HepG2 (cell line): Measurements from ENCODE around the gene COQ9. TPM values are rescaled to one million over a fixed set of nuclear protein-coding genes. Genes with fewer than 3 reads are reported as not detected.

Source experiments
- AKAP8 ChIP-seq: sonication (generic); formaldehyde crosslinking; IDR thresholded peaks from 2 replicates; pipeline ENCODE4 v1.5.1; 2020; ENCODE audit warnings: mild to moderate bottlenecking, missing genetic modification reagents
- GPN1 ChIP-seq: sonication (generic); formaldehyde crosslinking; IDR thresholded peaks from 2 replicates; pipeline ENCODE4 v1.5.1; 2020; ENCODE audit warnings: missing genetic modification reagents, borderline replicate concordance
- KDM3A ChIP-seq: IDR thresholded peaks from 2 replicates; pipeline ENCODE4 v1.6.1; 2018; ENCODE audit warnings: low read depth, missing compliant biosample characterization
- PRPF4 ChIP-seq: fragments of 200-400 bp; formaldehyde crosslinking; IDR thresholded peaks from 2 replicates; pipeline ENCODE4 v1.6.1; 2016; ENCODE audit warnings: low read length, low read depth; ENCODE audit not compliant: poor library complexity, severe bottlenecking
- STAT6 ChIP-seq: sonication (generic); formaldehyde crosslinking; IDR thresholded peaks from 2 replicates; pipeline ENCODE4 v1.4.0; 2020; ENCODE audit warnings: missing genetic modification reagents, mild to moderate bottlenecking, borderline replicate concordance
- TAF1 ChIP-seq: sonication (generic); formaldehyde crosslinking; IDR thresholded peaks from 2 replicates; pipeline ENCODE4 v1.4.0; 2020; ENCODE audit warnings: missing genetic modification reagents
- ZEB1 ChIP-seq: IDR thresholded peaks from 2 replicates; pipeline ENCODE4 v1.6.1; 2012; ENCODE audit warnings: mild to moderate bottlenecking, low read depth, inconsistent platforms; ENCODE audit not compliant: insufficient replicate concordance
- ZNF121 ChIP-seq: sonication (generic); formaldehyde crosslinking; IDR thresholded peaks from 2 replicates; pipeline ENCODE4 v1.5.0; 2020; ENCODE audit warnings: mild to moderate bottlenecking, missing genetic modification reagents
- ZNF597 ChIP-seq: sonication (generic); formaldehyde crosslinking; IDR thresholded peaks from 2 replicates; pipeline ENCODE4 v1.5.0; 2020; ENCODE audit warnings: missing genetic modification reagents
- ZNF644 ChIP-seq: IDR thresholded peaks from 2 replicates; pipeline ENCODE4 v1.6.1; 2016; ENCODE audit warnings: low read depth
- ZNF775 ChIP-seq: sonication (generic); formaldehyde crosslinking; IDR thresholded peaks from 2 replicates; pipeline ENCODE4 v1.4.0; 2020; ENCODE audit warnings: missing genetic modification reagents, mild to moderate bottlenecking, moderate library complexity, borderline replicate concordance
- ZNF784 ChIP-seq: sonication (generic); formaldehyde crosslinking; IDR thresholded peaks from 2 replicates; pipeline ENCODE4 v1.5.1; 2020; ENCODE audit warnings: missing genetic modification reagents, mild to moderate bottlenecking, borderline replicate concordance
- polyA plus RNA-seq, 8 experiments: library from polyadenylated mRNA; depleted of rRNA in 3 of 8; stranded (reverse) in 7 of 8; unstranded in 1 of 8; fragments of >200 nt; fragmentation: Illumina TruSeq in 4 of 8; extraction: Trizol in 4 of 8; gene quantifications; 2 replicates each; pipeline versions ENCODE4 v1.2.1 to v1.2.3, GENCODE V29; 2011 to 2016; ENCODE audit warnings: low read depth in 4 of 8, missing spikeins in 1 of 8, mixed read lengths in 1 of 8; ENCODE audit not compliant: insufficient read depth in 1 of 8
- total RNA-seq, 5 experiments: library from RNA; depleted of rRNA; stranded (reverse); fragments of >200 nt; fragmentation: Illumina TruSeq; extraction: Trizol; gene quantifications; 2 replicates each; pipeline ENCODE4 v1.2.3, GENCODE V29; 2016; ENCODE audit warnings: low read depth in 1 of 5
- TF ChIP-seq, protein P1 (sequence below): sonication (generic); formaldehyde crosslinking; IDR thresholded peaks from 2 replicates; pipeline ENCODE4 v1.4.0; 2020; ENCODE audit warnings: mild to moderate bottlenecking, low read depth, missing genetic modification reagents
- TF ChIP-seq, protein P2 (sequence below): sonication (generic); formaldehyde crosslinking; IDR thresholded peaks from 2 replicates; pipeline ENCODE4 v1.4.0; 2020; ENCODE audit warnings: mild to moderate bottlenecking, missing genetic modification reagents
- TF ChIP-seq, protein P3 (sequence below): sonication (generic); formaldehyde crosslinking; conservative IDR thresholded peaks from 2 replicates; pipeline ENCODE4 v1.4.0; 2020; ENCODE audit warnings: mild to moderate bottlenecking, missing genetic modification reagents, moderate library complexity

The COQ9 gene
- total and polyA plus RNA-seq, 2 of the 13 experiments (the other 11 are each of a cell fraction or from before 2014, with no cell fraction given) = 57.5 to 108 TPM

DNA sequence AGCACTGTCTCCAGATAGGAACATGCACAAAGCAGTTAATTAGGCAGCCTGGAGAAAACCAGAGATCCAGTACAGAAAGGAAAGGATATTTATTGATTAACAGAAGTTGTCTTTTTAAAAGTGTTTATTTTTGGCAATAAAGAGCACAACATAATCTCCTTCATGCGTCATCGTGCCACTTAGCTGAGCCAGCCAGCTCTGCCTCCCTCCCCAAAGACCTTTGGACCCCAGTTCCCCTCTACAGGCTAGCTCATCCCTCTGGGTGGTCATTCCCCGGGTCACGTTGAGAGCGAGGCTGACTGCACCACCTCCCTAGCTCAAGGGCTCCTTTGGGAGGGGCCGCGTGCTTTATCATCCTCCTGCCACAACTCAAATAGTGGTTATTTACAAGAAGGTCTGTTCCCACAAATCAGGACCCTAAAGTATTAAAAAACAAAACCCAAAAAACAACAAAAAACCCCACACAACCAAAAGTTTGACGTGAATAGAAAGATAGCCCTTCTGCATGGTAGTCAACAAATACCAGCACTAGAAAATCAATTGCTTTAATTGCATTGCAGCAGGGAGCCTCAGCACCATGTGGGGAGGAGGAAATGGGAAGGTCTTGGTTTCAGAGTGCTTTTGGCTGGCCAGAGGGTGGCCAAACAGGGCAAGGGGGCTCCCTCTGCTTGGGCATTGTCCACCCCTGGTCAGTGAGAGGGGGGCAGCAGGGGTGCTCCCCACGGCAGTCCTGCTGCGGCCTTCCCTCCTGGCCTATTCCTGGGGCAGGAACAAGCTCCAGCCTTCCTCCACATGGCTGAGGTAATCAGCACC, 24.8 kb downstream of the COQ9 start (continued):
- TF ChIP-seq, protein P1, sequence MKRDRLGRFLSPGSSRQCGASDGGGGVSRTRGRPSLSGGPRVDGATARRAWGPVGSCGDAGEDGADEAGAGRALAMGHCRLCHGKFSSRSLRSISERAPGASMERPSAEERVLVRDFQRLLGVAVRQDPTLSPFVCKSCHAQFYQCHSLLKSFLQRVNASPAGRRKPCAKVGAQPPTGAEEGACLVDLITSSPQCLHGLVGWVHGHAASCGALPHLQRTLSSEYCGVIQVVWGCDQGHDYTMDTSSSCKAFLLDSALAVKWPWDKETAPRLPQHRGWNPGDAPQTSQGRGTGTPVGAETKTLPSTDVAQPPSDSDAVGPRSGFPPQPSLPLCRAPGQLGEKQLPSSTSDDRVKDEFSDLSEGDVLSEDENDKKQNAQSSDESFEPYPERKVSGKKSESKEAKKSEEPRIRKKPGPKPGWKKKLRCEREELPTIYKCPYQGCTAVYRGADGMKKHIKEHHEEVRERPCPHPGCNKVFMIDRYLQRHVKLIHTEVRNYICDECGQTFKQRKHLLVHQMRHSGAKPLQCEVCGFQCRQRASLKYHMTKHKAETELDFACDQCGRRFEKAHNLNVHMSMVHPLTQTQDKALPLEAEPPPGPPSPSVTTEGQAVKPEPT (CRISPR knock-in tag) = no peak
- peak; percentile 70; the same call in 1 of the 2 replicates for TF ChIP-seq STAT6 (CRISPR knock-in tag)
- no peak for TF ChIP-seq ZNF784 (CRISPR knock-in tag)
- no peak for TF ChIP-seq PRPF4
- TF ChIP-seq, protein P2, sequence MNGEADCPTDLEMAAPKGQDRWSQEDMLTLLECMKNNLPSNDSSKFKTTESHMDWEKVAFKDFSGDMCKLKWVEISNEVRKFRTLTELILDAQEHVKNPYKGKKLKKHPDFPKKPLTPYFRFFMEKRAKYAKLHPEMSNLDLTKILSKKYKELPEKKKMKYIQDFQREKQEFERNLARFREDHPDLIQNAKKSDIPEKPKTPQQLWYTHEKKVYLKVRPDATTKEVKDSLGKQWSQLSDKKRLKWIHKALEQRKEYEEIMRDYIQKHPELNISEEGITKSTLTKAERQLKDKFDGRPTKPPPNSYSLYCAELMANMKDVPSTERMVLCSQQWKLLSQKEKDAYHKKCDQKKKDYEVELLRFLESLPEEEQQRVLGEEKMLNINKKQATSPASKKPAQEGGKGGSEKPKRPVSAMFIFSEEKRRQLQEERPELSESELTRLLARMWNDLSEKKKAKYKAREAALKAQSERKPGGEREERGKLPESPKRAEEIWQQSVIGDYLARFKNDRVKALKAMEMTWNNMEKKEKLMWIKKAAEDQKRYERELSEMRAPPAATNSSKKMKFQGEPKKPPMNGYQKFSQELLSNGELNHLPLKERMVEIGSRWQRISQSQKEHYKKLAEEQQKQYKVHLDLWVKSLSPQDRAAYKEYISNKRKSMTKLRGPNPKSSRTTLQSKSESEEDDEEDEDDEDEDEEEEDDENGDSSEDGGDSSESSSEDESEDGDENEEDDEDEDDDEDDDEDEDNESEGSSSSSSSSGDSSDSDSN = peak; percentile 47; the same call in 1 of the 2 replicates
- no peak for TF ChIP-seq ZNF121 (CRISPR knock-in tag)
- TF ChIP-seq ZEB1 = no peak
- no peak for TF ChIP-seq ZNF775 (CRISPR knock-in tag)
- TF ChIP-seq, protein P3, sequence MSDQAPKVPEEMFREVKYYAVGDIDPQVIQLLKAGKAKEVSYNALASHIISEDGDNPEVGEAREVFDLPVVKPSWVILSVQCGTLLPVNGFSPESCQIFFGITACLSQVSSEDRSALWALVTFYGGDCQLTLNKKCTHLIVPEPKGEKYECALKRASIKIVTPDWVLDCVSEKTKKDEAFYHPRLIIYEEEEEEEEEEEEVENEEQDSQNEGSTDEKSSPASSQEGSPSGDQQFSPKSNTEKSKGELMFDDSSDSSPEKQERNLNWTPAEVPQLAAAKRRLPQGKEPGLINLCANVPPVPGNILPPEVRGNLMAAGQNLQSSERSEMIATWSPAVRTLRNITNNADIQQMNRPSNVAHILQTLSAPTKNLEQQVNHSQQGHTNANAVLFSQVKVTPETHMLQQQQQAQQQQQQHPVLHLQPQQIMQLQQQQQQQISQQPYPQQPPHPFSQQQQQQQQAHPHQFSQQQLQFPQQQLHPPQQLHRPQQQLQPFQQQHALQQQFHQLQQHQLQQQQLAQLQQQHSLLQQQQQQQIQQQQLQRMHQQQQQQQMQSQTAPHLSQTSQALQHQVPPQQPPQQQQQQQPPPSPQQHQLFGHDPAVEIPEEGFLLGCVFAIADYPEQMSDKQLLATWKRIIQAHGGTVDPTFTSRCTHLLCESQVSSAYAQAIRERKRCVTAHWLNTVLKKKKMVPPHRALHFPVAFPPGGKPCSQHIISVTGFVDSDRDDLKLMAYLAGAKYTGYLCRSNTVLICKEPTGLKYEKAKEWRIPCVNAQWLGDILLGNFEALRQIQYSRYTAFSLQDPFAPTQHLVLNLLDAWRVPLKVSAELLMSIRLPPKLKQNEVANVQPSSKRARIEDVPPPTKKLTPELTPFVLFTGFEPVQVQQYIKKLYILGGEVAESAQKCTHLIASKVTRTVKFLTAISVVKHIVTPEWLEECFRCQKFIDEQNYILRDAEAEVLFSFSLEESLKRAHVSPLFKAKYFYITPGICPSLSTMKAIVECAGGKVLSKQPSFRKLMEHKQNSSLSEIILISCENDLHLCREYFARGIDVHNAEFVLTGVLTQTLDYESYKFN = peak; percentile 96
- TF ChIP-seq TAF1 (CRISPR knock-in tag) = peak; percentile 31; the same call in 1 of the 2 replicates
- TF ChIP-seq ZNF644 (CRISPR knock-in tag) = peak; percentile 78
- peak; percentile 45; the same call in 1 of the 2 replicates for TF ChIP-seq AKAP8 (CRISPR knock-in tag)
- no peak for TF ChIP-seq GPN1 (CRISPR knock-in tag)
- peak; percentile 60; the same call in 1 of the 2 replicates for TF ChIP-seq KDM3A (CRISPR knock-in tag)
- TF ChIP-seq ZNF597 (CRISPR knock-in tag) = no peak
